Lower lobe of right lung (tissue), 2 donors: ENCODE data around the gene UBC. TPM values are rescaled to one million over a fixed set of nuclear protein-coding genes. Genes with fewer than 3 reads are reported as not detected.
"Not testable (repeated sequence)": the region's sequence is repeated elsewhere in the genome, so short reads cannot be mapped to it uniquely, and the experiment has no call there.

Source experiments
- ATAC-seq, 2 donors: fragments of 200-7000 bp; cut with Tn5 transposase; one replicate each; pipeline ENCODE4 v1.9.1; 2020 to 2022; ENCODE audit warnings: mild to moderate bottlenecking in 2 of 2, moderate library complexity in 2 of 2
- DNase-seq: peaks from one replicate; pipeline ENCODE4 v3.0.0-alpha.2; 2020
- H3K27ac ChIP-seq: fragments of 200-600 bp; one replicate; pipeline ENCODE4 v1.8.0; 2022
- H3K27me3 ChIP-seq: fragments of 200-600 bp; one replicate; pipeline ENCODE4 v1.8.0; 2022; ENCODE audit warnings: low read depth
- H3K36me3 ChIP-seq: fragments of 200-600 bp; one replicate; pipeline ENCODE4 v1.8.0; 2022; ENCODE audit warnings: mild to moderate bottlenecking
- H3K4me1 ChIP-seq: fragments of 200-600 bp; one replicate; pipeline ENCODE4 v1.8.0; 2022
- H3K4me3 ChIP-seq: fragments of 200-600 bp; one replicate; pipeline ENCODE4 v1.8.0; 2022; ENCODE audit warnings: mild to moderate bottlenecking
- H3K9me3 ChIP-seq: fragments of 200-600 bp; one replicate; pipeline ENCODE4 v1.8.0; 2022
- CTCF ChIP-seq: fragments of 200-600 bp; IDR thresholded peaks from one replicate; pipeline ENCODE4 v1.8.0; 2022; ENCODE audit warnings: antibody characterized with exemption, mild to moderate bottlenecking
- intact Hi-C: fragments of 100-400 bp; cut with DNase I; formaldehyde crosslinking; loops from one replicate; pipeline ENCODE4 v1.11.0; 2022
- total RNA-seq: library from RNA; stranded (reverse); fragmentation: NEBNext Ultra II Directional; extraction: Animal tissue kit (Norgen Biotek cat#: 25700); gene quantifications from one replicate; pipeline ENCODE4 v1.2.1, GENCODE V29; 2021
- donor health status: DM: no; HTN: yes; CAD: no; lungs with severe emphysema.

The UBC gene
- total RNA-seq, 1 donor from 2014 or later = 977 TPM

- peaks cover 16% of the 10 kb centered on the region for H3K36me3 ChIP-seq
- peak; percentile 98 for TF ChIP-seq CTCF
- ATAC-seq (peak; percentile 72 to 86), DNase-seq (peak; percentile 82)
- intact Hi-C loops = no loop called here
- H3K4me1 ChIP-seq = peaks cover 46% of the 10 kb centered on the region
- no peak overlapping the region for H3K4me3 ChIP-seq
- no peaks in the 10 kb centered on the region for H3K27me3 ChIP-seq
- no peaks in the 10 kb centered on the region for H3K9me3 ChIP-seq
- no peak overlapping the region for H3K27ac ChIP-seq
Observed at GRCh38 chr12:124906606-124907261, 7.7 kb downstream of the UBC start.

- Histone ChIP-seq H3K9me3 (no peaks in the 10 kb centered on the region), H3K4me3 (no peak overlapping the region), H3K27me3 (no peaks in the 10 kb centered on the region), H3K27ac (peak overlapping the region; percentile 71), H3K36me3 (no peaks in the 10 kb centered on the region), H3K4me1 (peaks cover 24% of the 10 kb centered on the region)
- intact Hi-C loops = no loop called here
- DNase-seq (peak; percentile 87), ATAC-seq (peak; percentile 85 to 93)
- no peak for TF ChIP-seq CTCF
Observed at GRCh38 chr12:124904306-124905098, 9.9 kb downstream of the UBC start.

- H3K36me3 ChIP-seq = no peaks in the 10 kb centered on the region
- no peak overlapping the region for H3K4me3 ChIP-seq
- peaks cover 29% of the 10 kb centered on the region for H3K4me1 ChIP-seq
- no peaks in the 10 kb centered on the region for H3K9me3 ChIP-seq
- intact Hi-C loops = no loop called here
- DNase-seq (no peak), ATAC-seq (no peak)
- H3K27ac ChIP-seq = no peak overlapping the region
- no peaks in the 10 kb centered on the region for H3K27me3 ChIP-seq
- no peak for TF ChIP-seq CTCF
Observed at GRCh38 chr12:124902916-124903315, 11.5 kb downstream of the UBC start.

- H3K9me3 ChIP-seq = no peaks in the 10 kb centered on the region
- peaks cover 21% of the 10 kb centered on the region for H3K4me1 ChIP-seq
- no peak overlapping the region for H3K4me3 ChIP-seq
- no peak overlapping the region for H3K27ac ChIP-seq
- no peak for DNase-seq
- ATAC-seq = no peak
- intact Hi-C loops = no loop called here
- no peaks in the 10 kb centered on the region for H3K27me3 ChIP-seq
- H3K36me3 ChIP-seq = no peaks in the 10 kb centered on the region
- TF ChIP-seq CTCF = no peak
Observed at GRCh38 chr12:124901003-124901402, 13.4 kb downstream of the UBC start.

GRCh38 chr12:124900345-124900795, 14.1 kb downstream of the UBC start:
- H3K27me3 ChIP-seq, ATAC-seq, H3K4me3 ChIP-seq, intact Hi-C loops, DNase-seq, H3K9me3 ChIP-seq, H3K27ac ChIP-seq, H3K36me3 ChIP-seq: not testable (repeated sequence)
- peaks cover 21% of the 10 kb centered on the region for H3K4me1 ChIP-seq

- Histone ChIP-seq H3K9me3 (no peaks in the 10 kb centered on the region), H3K27ac (no peak overlapping the region), H3K4me3 (no peak overlapping the region), H3K4me1 (peaks cover 10% of the 10 kb centered on the region), H3K36me3 (no peaks in the 10 kb centered on the region), H3K27me3 (no peaks in the 10 kb centered on the region)
- ATAC-seq (no peak), DNase-seq (no peak)
- intact Hi-C loops = no loop called here
- TF ChIP-seq CTCF = no peak
Observed at GRCh38 chr12:124898923-124899294, 15.5 kb downstream of the UBC start.
